Lower leg skin (tissue), 4 donors: ENCODE data around the gene HIRA. TPM values are rescaled to one million over a fixed set of nuclear protein-coding genes. Genes with fewer than 3 reads are reported as not detected.
A peak's percentile ranks its signal among the peaks of the same experiment; 100 is the strongest.
"Not testable (repeated sequence)": the region's sequence is repeated elsewhere in the genome, so short reads cannot be mapped to it uniquely, and the experiment has no call there.

Source experiments
- DNase-seq, 2 donors: peaks; one replicate each; pipeline ENCODE4 v3.0.0-alpha.2; 2019; ENCODE audit warnings: low spot score in 2 of 2
- H3K4me3 ChIP-seq: fragments of 200-600 bp; sonication (generic); 2 replicates; pipeline ENCODE4 v1.5.1; 2017; ENCODE audit warnings: mild to moderate bottlenecking, low read depth; ENCODE audit not compliant: poor library complexity, severe bottlenecking
- CTCF ChIP-seq, 3 donors: fragments of 450-650 bp; IDR thresholded peaks; one replicate each; pipeline ENCODE4 v1.5.1; 2016; ENCODE audit warnings: antibody characterized with exemption in 3 of 3, mild to moderate bottlenecking in 3 of 3, moderate library complexity in 2 of 3
- POLR2A ChIP-seq, 2 donors: fragments of 450-650 bp; IDR thresholded peaks; one replicate each; pipeline ENCODE4 v1.6.1; 2016 to 2017; ENCODE audit warnings: antibody characterized with exemption in 2 of 2, mild to moderate bottlenecking in 1 of 2, moderate library complexity in 1 of 2
- WGBS, 2 donors: methylation state at CpG; one replicate each; pipeline ENCODE4 v1.1.5; 2018; 5-methylcytosine and 5-hydroxymethylcytosine counted together
- intact Hi-C: fragments of 100-400 bp; cut with DNase I; formaldehyde crosslinking; loops from one replicate; pipeline ENCODE4 v1.15.0; 2023; ENCODE audit warnings: low total_unique reads
- total RNA-seq, 4 donors: library from RNA; depleted of rRNA; stranded (reverse); fragments of >200 nt; gene quantifications; one replicate each; pipeline ENCODE4 v1.1.0, GENCODE V29; 2016

Gene HIRA
- total RNA-seq, 4 donors from 2014 or later, result 11.5 to 21.1 (median 18.2) TPM

DNA sequence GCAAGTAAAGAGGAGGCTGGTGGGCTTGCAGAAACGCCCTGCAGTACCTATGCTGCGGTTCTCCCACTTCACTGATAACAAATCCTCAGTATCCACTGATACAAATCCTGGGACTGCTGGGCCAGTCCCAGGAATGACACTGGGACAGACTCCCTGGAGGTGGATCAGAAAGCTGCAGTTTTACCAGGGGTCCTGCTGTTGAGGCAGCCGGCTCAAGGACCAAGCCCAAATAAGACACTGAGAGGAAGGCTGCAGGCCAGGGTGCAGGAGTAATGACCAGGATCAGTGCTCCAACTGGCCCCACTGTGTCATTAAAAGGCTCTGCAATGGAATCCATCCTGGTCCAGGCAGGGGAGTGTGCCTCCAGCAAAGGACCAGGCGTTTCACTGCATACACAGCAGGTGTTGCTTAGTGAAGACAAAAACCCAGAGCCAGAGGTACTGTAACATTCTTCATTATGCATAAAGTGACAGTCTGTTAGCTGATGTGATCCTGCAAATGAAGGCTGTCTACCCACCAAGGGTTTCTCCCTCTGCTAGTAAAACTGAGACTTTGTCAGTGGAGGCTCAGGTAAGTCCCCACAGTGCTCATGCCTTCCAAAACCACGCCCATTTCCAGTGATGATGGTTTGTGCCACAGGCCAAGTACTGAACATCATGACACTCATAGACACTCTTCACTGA lies 17.3 kb upstream of the HIRA start:
- intact Hi-C loops, result no loop called here
- no peak for TF ChIP-seq CTCF (IDR thresholded peaks at IDR 0.05)
- TF ChIP-seq POLR2A (IDR thresholded peaks at IDR 0.05), result no peak
- no peak overlapping the region for H3K4me3 ChIP-seq
- peak in 1 of 2 donors; percentile 81 for DNase-seq
- WGBS, 2 donors, result 78 to 82% methylated on average over 5 of the region's 5 CpGs

GRCh38 chr22:19448076-19448607 lies 16.6 kb upstream of the HIRA start:
- H3K4me3 ChIP-seq, result peak overlapping the region; percentile 80
- WGBS, 2 donors, result 10 to 15% methylated on average over 14 of the region's 14 CpGs
- TF ChIP-seq POLR2A (IDR thresholded peaks at IDR 0.05), result no peak
- TF ChIP-seq CTCF (IDR thresholded peaks at IDR 0.05), result no peak
- intact Hi-C loops, result no loop called here
- no peak for DNase-seq

GRCh38 chr22:19447330-19448075 lies 16.0 kb upstream of the HIRA start, which contains the start of gene C22orf39:
Gene C22orf39 (minus strand): TSS chr22:19447711. CDS start chr22:19447688, 23 bp downstream.
- TF ChIP-seq CTCF (IDR thresholded peaks at IDR 0.05) (no peak), POLR2A (IDR thresholded peaks at IDR 0.05) (peak in 1 of 2 donors; percentile 35)
- DNase-seq, result peak; percentile 92 to 98
- peak within 1 kb of the TSS; percentile 80 for H3K4me3 ChIP-seq
- intact Hi-C loops, result no loop called here
- 0% methylated on average over 45 to 67 of the region's 92 CpGs for WGBS, 2 donors

- peak in 1 of 2 donors; percentile 78 for DNase-seq
- 18 to 19% methylated on average over 22 of the region's 22 CpGs for WGBS, 2 donors
- intact Hi-C loops, result no loop called here
- TF ChIP-seq CTCF (IDR thresholded peaks at IDR 0.05), result no peak
- no peak for TF ChIP-seq POLR2A (IDR thresholded peaks at IDR 0.05)
- peak overlapping the region; percentile 80 for H3K4me3 ChIP-seq
Measured at GRCh38 chr22:19446603-19447329, 15.2 kb upstream of the HIRA start.

DNA sequence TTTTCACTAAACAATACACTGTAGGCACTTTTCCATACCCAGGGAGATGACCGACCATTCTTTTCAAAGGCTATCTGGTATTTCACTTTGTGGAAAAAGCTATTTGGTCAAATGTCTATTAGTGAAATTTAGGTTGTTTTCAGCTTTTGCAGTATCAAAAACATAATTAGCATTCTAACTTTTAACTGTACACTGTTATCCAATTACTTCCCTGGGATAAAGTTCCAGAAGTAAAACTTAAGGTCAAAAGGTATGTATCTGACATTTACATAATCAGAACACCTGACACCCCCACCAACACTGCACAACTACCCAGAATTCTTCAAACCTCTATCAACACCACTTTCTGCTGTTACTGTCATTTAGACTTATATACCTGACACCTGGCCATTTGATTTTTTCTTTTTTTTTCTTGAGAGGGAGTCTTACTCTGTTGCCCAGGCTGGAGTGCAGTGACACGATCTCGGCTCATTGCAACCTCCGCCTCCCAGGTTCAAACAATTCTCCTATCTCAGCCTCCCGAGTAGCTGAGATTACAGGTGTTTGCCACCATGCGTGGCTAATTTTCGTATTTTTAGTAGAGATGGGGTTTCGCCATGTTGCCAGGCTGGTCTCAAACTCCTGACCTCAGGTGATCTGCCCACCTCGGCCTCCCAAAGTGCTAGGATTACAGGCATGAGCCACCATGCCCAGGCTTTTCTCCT lies 13.9 kb upstream of the HIRA start:
- H3K4me3 ChIP-seq, intact Hi-C loops: not testable (repeated sequence)
- peak in 1 of 2 donors; percentile 26 for DNase-seq
- 92 to 93% methylated on average over 9 of the region's 9 CpGs for WGBS, 2 donors
